Fibroblast of skin of right biceps (primary cell): ENCODE measurements around the gene PAFAH2.

Experiments used
- DNase-seq: peaks from one replicate; pipeline ENCODE4 v3.0.0-alpha.2; 2013

PAFAH2 gene

DNA sequence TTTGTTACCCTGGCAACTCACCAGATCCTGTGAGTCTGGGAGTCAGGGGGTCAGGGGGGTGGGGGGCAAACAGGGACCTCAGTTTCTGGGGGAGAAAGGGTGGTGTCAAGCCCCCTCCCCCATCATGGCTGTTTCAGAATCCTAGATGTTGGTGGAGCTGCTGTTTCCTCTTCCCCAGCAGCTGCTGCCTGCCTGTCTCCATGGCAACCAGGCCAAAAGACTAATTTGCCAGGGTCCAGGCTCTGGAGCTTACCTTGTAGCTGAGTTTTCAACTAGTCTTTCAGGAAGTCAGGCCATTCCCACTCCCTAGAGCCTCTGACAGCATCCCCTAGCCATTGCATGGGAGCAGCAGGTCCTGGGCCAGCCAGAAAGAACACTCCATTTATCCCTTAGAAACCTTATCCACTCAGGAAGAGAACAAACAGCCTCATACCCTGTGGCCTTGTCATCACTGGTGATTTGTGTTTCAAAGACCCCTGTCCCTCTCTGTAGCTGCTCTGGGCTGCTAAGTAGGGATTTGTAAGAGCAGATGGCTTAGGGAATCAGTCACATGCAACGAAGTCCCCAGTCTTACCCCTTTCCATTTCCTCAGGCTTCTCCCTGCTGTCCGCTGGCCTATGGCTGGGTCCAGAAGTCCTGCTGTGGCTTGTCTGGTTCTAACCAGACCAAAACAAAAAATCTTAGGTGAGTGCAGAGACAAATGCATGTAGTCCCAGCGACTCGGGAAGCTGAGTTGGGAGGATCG is 70.2 kb downstream of the PAFAH2 start:
- no peak for DNase-seq

DNA sequence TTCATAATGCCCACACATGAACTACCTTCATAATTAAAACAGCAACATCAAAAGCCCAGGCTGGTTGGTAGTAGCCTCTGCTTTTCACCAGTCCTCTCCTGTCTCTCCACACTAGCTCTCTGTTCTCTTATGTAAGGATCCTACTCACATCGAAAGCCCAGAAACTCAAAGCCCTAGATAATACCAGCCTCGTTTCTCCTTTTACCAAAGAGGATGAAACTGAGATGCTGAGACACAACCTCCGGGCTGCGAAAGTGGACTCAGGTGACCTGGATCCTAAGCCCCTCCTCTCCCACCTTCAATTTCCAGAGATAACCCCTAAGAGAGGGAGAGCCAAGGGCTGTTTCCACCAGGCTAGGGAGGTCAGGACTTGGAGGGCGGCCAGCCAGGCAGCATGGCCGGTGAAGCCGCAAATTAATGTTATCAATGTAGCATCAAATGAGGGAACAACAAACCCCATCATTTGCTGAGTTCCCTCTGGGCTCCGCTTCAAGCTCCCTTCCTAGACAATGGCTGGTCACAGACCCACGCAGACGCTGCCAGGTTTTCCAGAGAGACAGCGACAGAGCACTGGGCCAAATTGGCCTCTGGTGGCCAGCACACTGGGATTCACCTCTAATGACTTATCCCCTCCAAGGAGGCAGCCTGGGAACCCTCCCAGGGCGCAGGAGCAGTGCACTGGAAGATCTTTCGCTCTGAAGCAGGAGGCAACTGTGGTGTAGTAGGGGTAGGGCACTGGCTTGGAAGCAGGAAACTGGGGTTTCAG is 70.9 kb downstream of the PAFAH2 start:
- DNase-seq, result no peak

DNA sequence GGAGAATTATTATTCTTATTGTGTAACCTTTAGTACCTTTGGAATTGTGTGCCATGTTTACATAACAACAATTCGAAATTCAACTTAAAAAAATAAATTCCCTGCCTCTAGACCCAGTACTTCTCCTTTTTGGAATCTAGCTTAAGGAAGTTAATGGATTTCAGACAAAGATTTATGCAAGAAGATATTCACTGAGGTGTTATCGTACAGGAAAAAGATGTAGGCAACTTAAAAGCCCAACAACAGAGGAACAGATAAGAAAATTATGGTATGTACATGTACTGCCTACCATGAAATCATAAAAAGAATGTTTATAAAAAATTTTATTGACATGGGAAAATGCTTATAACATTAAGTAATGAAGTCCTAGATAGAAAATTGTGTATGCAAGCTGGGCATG is 73.4 kb downstream of the PAFAH2 start:
- DNase-seq, result no peak

DNA sequence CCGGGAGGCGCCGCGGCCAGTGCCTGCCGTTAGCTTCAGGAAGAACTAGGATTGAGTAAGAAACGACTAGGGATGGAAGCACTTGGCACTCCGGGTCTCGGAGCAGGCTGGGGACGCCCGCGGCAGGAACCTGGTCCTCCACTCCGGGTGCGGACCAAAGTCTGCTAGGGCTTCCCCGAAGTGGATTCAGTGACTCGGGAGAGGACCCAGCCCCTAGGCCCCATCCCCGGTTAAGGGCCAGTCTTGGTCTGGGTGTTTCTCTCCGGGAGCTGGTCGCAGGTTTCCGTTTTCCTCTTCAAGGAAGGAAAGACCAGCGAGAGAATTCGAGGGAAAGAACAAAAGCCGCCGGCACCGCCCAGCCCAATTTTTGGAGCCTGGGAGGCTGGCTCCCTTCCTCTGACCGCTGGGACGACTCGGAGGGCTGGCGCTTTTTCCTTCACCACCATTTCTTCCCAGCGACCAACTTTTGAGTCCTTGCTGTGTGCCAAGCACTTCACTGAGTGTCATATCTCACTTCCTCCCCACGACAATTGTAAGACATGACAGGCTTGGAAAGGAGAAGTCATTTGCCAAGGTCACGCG is 74.8 kb downstream of the PAFAH2 start:
- peak; percentile 31 for DNase-seq

DNA sequence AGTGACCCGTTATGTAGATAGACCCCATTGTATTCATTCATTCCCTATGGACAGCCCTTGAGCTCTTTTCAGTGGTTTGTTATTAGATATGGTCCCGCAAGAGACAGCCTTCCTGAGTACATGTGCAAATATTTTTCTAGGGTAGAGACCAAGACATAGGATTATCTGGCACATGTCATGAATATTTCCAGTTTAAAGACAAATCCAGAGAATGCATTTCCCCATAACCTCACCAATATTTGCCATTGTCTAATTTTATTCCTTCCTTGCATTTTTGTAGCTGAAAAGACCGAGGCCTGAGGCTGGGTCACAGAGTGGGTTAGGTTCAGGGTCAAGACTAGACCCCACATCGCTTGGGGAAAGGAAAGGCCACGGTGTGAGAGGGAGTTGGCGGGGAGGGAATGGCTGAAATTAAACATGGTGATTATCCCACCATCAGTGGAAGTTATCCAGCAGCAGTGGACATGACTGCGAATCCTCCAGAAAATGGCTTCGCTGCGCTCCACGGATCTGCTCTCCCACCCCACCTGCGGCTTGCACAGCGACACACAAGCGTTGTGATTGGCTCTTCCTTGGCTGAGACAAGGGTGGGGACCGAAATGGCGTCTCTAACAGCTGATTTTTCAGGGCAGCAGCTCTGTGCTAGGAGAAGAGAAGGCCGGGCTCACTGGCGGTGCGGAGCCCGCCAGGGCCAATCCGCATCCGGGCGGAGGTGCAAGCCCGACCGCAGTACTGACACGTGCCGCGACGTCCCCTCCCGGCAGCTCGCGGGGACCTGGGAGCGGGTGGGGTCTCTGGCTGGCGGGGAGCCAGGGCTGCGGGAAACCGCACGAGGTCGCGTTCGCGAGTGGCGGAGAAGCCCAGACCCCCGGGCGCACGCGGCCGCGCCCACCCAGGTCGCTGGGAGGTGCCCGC is 75.5 kb downstream of the PAFAH2 start:
- DNase-seq, result peak; percentile 43

DNA sequence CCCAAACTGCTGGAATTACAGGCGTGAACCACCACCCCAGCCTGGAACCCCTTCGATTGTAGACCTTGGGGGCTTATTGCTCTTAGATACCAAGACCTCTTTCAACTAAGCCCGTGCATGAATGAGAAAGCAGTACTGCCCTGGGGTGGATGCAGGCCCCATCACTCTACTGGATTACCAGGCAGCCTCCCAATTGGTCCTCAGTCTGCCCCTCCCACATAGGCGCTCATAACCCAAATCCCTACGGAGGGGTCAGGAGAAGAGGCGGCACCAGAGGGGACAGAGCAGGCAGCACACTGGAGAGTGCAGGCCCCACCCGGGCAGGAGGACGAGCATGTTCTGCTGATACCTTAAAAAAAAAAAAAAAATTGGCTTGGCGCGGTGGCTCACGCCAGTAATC is 79.2 kb downstream of the PAFAH2 start:
- DNase-seq, result no peak

DNA sequence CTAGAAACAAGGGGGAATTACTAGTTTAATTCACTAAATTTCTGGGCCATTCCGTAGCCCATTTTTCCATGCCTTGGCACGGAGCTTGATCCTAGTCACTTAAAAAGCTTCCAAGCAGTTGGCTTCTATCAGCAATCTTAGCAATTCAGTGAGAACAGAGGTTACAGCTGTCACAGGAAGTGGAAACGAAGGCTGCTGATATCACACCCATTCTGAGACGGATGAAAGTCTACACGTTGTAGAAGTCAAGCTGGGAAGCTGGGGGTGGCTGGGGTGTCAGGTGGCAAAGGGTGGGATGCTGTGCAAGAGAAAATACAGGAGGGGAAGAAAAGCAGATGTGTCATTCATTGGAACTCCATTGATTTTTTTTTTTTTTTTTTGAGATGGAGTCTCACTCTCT is 79.9 kb downstream of the PAFAH2 start:
- no peak for DNase-seq

DNA sequence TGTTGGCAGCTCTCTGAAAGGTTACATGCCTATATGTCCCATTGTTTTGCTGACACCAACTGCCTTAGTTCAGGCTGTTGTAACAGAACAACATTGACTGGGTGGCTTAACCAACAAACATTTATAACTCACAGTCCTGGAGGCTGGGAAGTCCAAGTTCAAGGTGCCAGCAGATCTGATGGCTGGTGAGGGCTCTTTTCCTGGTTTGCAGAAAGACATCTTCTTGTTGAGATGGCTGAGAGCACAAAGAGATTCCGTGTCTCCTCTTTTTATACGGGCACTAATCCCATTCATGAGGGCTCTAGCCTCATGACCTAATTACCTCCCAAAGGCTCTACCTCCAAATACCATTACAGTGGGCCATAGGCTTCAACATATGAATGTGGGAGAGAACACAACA is 81.4 kb downstream of the PAFAH2 start:
- no peak for DNase-seq

DNA sequence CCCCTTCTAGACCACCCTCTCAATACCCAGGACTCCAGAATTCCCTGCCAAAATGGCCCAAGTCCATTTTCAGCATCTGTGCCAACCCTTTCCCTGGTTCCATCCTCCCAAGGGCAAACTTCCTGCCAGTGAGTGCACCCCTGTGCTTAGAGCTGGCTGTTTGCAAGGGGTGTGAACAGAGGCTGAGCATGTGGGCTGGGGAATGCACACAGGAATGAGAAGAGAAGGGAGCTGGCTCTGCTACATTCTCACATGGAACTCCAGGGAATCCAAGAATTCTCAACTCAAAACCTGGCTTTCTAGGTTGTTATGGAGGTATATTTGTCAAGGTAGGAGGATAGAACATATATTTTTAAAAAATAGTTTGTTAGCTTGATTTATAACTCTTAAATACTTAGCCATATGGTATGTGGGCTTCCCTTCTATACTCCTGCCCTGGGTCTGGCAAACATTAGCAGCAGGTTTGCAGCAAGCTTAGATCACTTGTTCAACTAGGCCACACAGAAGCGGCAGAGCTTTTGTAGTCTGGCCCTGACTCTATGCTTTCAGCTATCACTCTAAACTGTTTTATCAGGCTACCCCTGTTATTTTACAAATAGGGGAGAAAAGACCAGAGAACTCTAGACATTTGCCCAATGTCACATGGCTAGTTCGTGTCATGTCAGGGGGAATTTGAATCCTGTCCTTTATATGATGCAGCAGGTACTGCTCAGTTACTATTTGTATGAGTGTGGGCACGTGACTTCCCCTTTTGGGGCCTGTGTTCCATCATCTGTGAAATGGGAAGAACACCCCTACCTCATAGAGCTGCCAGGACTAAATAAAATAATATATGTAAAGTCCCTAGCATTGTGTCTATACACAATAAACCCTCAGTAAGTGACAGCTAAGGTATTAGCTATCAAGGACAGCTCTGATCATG is 83.5 kb downstream of the PAFAH2 start:
- no peak for DNase-seq

DNA sequence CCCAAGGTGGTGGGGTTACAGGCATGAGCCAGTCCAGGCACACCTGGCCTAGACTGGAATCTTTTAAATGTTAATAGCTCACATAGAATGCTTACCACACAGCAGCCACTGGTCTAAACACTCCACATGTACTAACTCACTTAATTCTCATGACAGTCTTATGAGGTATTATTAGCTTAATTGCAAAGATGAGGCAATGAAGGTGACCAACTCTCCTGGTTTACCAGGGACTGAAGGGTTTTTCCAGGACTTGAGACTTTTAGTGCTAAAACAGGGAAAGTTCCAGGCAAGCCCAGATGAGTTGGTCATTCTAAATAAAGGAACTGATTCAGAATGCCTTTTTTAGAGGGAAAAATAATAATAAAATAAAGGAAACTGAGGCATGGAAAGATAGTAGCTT is 84.7 kb downstream of the PAFAH2 start:
- DNase-seq, result no peak

DNA sequence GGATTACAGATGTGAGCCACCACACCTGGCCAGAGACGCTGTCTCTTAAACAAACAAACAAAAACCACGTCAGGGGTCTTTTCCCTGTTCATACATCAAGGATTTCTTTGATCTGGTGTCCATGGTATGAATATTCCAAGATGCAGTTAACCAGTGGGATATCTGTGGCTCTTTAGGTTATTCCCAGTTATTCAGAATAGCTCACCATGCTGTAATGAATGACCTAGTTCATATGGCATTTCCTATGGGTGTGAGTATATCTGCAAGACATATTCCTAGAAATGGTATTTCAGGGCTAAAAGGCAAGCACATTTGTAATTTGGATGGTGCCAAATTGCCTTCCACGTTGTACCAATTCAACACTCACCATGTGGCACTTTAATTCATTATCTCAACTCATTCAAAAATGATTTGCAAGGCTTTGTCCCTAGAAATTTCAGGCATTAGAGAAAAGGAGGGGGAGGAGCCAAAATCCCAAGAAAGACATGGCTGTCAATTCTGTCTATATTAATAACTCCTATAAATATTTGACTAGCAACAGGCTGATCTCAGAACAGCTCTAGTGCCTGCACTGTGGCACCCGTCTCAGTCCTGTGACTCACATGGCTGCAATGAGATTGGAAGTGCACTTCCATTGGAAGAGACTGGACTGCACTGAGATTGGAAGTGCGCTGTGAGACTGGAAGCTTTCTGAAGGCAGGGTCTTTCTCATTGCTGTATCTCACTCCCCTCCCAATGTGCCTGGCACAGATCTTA is 85.6 kb downstream of the PAFAH2 start:
- DNase-seq, result peak; percentile 89

DNA sequence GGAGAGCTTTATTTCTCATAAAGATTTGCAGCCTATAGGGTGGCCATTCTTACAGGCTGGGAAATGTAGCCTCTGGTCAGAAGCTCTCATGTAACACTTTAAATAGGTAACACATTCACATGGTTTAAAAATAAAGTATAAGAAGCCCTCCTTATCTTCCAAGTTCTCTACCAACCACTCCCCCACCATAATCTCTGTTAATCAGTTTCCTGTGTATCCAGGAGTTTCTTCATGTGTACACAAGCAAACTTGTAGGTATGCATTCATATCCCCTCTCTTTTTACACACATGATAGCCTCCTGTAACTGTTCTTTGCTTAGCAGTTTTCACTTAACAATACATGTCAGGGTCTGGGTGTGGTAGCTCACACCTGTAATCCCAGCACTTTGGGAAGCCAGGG is 86.7 kb downstream of the PAFAH2 start:
- DNase-seq, result no peak
